Ishikawa (cell line): ENCODE results near the gene CLIC3.

Experiments
- CEBPB ChIP-seq: IDR thresholded peaks from 2 replicates; pipeline ENCODE4 v1.6.1; 2012
- CREB1 ChIP-seq: IDR thresholded peaks from 2 replicates; pipeline ENCODE4 v1.6.1; 2012; ENCODE audit warnings: low read depth
- EGR1 ChIP-seq: IDR thresholded peaks from 2 replicates; pipeline ENCODE4 v1.6.1; 2012
- EP300 ChIP-seq: IDR thresholded peaks from 2 replicates; pipeline ENCODE4 v1.6.1; 2012; ENCODE audit warnings: borderline replicate concordance
- FOXM1 ChIP-seq: IDR thresholded peaks from 2 replicates; pipeline ENCODE4 v1.6.1; 2012; ENCODE audit warnings: low read depth, borderline replicate concordance
- NFIC ChIP-seq: IDR thresholded peaks from 2 replicates; pipeline ENCODE4 v1.6.1; 2012
- RAD21 ChIP-seq: IDR thresholded peaks from 2 replicates; pipeline ENCODE4 v1.6.1; 2012; ENCODE audit warnings: low read depth
- TAF1 ChIP-seq: IDR thresholded peaks from 2 replicates; pipeline ENCODE4 v1.6.1; 2012; ENCODE audit warnings: low read depth, mild to moderate bottlenecking
- TCF12 ChIP-seq: IDR thresholded peaks from 2 replicates; pipeline ENCODE4 v1.6.1; 2012; ENCODE audit warnings: low read depth
- TEAD4 ChIP-seq: IDR thresholded peaks from 2 replicates; pipeline ENCODE4 v1.6.1; 2012
- YY1 ChIP-seq: IDR thresholded peaks from 2 replicates; pipeline ENCODE4 v1.6.1; 2012; ENCODE audit warnings: low read depth
- ZBTB7A ChIP-seq: IDR thresholded peaks from 2 replicates; pipeline ENCODE4 v1.6.1; 2012; ENCODE audit warnings: low read depth
- TF ChIP-seq, protein P1 (sequence below): IDR thresholded peaks from 2 replicates; pipeline ENCODE4 v1.6.1; 2012
- TF ChIP-seq, protein P2 (sequence below): IDR thresholded peaks from 2 replicates; pipeline ENCODE4 v1.6.1; 2012
- TF ChIP-seq, protein P3 (sequence below): IDR thresholded peaks from 2 replicates; pipeline ENCODE4 v1.6.1; 2012; ENCODE audit warnings: low read depth, mild to moderate bottlenecking

CLIC3 gene

DNA sequence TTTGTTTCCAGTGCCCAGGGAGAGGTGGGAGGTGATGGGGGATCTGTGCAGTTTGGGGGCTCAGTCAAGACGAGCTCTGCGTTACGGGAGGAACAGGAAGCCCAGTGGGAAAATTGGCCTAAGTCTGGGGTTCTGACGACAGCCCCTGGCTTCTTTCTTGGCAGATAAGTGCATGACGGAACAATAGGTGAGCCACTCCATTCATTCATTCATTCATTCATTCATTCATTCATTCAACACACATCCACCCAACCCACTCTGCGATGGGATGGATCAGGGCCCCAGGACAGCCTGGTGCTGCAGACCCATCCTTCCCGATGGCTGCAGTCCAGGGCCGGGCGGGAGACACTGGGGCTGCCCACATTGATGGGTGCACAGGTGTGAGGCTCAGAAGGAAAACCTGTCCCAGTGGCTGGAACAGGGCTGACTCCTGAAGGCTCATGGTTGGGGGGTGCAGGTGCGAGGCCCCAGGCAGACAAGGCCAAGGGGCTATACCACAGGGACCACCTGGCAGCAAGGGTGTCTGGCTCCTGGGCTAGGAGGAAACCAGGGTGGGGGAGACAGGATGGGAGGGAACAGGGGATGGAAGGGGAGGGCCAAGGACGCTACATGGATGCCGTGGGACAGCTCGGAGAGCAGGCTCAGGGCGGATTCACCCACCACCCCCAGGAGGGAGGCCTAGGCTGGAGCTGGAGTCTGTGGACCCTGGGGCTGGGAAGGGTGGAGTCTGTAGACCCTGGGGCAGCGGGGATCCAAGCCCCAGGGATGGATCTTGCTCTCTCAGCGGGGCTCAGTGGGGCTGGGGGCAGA is 15.5 kb downstream of the CLIC3 start:
- TF ChIP-seq TCF12: no peak
- TF ChIP-seq EGR1: no peak
- TF ChIP-seq YY1: no peak
- TF ChIP-seq, protein P1, sequence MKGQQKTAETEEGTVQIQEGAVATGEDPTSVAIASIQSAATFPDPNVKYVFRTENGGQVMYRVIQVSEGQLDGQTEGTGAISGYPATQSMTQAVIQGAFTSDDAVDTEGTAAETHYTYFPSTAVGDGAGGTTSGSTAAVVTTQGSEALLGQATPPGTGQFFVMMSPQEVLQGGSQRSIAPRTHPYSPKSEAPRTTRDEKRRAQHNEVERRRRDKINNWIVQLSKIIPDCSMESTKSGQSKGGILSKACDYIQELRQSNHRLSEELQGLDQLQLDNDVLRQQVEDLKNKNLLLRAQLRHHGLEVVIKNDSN: no peak
- TF ChIP-seq, protein P2, sequence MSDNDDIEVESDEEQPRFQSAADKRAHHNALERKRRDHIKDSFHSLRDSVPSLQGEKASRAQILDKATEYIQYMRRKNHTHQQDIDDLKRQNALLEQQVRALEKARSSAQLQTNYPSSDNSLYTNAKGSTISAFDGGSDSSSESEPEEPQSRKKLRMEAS: no peak

DNA sequence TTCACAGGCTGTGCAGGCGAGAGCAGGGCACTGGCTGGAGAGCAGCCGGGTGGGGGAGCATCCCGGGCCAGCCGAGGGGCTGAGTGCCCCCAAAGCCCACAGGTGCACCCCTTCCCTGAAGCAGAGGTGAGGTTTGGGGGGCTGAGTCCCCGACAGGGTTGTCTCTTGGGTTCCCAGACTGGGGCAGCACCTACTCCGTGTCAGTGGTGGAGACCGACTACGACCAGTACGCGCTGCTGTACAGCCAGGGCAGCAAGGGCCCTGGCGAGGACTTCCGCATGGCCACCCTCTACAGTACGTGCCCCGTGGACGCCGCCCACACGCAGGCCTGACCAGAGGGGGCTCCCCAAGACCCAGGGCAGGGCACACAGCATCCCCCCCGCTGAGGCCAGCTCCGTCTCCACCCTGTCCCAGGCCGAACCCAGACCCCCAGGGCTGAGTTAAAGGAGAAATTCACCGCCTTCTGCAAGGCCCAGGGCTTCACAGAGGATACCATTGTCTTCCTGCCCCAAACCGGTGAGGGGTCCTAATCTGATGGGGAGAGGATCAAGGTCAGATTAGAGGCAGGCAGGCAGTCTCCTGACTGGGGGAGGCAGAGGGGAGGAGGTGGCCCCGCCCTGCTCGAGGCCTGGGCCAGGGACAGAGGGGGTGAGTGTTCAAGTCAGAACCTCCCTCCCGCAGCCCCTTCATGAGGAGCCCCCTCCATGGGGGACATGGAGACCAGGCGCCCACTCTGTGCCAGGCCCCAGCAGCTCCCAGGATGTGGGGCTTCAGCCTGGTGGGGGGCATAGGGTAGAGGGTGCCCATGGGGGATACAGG is 16.4 kb downstream of the CLIC3 start:
- TF ChIP-seq ZBTB7A: 0 out of 2 replicates have a peak, but pooled peaks have one; percentile 28
- TF ChIP-seq, protein P1: no peak

DNA sequence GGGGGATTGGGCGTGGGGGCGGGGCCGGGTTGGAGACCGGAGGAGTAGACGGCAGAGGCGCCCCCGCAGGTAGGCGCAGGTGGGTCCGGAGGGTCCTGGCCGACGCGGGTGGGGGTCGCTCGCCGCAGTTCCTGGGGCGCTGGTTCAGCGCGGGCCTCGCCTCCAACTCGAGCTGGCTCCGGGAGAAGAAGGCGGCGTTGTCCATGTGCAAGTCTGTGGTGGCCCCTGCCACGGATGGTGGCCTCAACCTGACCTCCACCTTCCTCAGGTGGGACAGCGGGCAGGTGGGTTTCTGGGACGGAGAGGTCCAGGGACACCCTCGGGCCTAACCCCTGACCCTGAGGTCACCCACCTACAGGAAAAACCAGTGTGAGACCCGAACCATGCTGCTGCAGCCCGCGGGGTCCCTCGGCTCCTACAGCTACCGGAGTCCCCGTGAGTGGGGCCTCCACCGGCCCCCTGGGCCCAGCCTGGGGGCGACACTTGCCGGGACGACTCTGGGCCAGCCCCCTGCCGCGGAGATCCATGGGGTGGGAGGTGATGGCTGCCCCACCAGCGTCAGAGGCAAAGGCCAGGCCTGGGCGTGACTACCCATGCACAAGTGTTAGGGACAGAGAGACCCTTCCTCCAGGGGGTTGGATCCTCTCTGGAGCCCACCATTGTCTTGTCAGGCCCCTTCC is 17.4 kb downstream of the CLIC3 start:
- TF ChIP-seq CEBPB (no peak), EGR1 (peak; percentile 52; the same call in 1 of the 2 replicates), RAD21 (no peak), ZBTB7A (peak; percentile 98)
- TF ChIP-seq, protein P2: no peak

DNA sequence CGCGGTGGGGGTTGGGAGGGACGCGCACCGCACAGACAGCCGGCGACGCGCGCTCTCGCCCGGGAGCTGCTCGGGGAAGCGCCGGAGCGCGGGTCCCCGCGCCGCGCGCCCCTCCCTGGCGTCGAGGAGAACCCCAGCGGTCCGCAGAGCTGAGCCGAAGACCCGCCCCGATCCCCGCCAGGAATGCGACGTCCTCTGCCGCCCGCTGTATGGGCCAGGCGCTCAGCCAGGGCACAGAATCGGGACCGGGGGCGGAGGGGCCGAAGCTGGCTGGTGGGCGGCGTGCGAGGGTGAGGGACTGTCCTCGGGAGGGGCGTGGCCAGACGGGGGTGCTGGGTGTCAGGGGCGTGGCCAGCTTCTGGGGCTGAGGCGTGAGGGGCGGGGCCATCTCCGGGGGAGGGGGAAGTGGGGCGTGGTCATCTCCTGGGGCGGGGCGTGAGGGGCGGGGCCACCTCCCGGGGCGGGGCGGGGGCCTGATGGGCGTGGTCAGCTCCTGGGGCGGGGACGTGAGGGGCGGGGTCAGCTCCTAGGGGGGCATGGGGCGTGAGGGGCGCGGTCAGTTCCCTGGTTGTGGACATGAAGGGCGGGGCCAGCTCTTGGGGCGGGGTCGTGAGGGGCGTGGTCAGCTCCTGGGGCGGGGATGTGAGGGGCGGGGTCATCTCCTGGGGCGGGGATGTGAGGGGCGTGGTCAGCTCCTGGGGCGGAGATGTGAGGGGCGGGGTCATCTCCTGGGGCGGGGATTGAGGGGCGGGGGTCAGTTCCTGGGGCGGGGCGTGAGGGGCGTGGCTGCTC is 18.1 kb downstream of the CLIC3 start:
- TF ChIP-seq CEBPB: no peak
- TF ChIP-seq TEAD4: peak; percentile 58
- 0 out of 2 replicates have a peak, but pooled peaks have one; percentile 20 for TF ChIP-seq TAF1
- TF ChIP-seq EGR1: peak; percentile 85
- TF ChIP-seq, protein P2: peak; percentile 48; the same call in 1 of the 2 replicates
- TF ChIP-seq YY1: no peak
- TF ChIP-seq, protein P3, sequence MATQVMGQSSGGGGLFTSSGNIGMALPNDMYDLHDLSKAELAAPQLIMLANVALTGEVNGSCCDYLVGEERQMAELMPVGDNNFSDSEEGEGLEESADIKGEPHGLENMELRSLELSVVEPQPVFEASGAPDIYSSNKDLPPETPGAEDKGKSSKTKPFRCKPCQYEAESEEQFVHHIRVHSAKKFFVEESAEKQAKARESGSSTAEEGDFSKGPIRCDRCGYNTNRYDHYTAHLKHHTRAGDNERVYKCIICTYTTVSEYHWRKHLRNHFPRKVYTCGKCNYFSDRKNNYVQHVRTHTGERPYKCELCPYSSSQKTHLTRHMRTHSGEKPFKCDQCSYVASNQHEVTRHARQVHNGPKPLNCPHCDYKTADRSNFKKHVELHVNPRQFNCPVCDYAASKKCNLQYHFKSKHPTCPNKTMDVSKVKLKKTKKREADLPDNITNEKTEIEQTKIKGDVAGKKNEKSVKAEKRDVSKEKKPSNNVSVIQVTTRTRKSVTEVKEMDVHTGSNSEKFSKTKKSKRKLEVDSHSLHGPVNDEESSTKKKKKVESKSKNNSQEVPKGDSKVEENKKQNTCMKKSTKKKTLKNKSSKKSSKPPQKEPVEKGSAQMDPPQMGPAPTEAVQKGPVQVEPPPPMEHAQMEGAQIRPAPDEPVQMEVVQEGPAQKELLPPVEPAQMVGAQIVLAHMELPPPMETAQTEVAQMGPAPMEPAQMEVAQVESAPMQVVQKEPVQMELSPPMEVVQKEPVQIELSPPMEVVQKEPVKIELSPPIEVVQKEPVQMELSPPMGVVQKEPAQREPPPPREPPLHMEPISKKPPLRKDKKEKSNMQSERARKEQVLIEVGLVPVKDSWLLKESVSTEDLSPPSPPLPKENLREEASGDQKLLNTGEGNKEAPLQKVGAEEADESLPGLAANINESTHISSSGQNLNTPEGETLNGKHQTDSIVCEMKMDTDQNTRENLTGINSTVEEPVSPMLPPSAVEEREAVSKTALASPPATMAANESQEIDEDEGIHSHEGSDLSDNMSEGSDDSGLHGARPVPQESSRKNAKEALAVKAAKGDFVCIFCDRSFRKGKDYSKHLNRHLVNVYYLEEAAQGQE: no peak
- TF ChIP-seq, protein P1: no peak
- TF ChIP-seq ZBTB7A: peak; percentile 86
- no peak for TF ChIP-seq FOXM1
- no peak for TF ChIP-seq TCF12
- no peak for TF ChIP-seq NFIC
- no peak for TF ChIP-seq CREB1
- TF ChIP-seq EP300: no peak
- TF ChIP-seq RAD21: no peak

DNA sequence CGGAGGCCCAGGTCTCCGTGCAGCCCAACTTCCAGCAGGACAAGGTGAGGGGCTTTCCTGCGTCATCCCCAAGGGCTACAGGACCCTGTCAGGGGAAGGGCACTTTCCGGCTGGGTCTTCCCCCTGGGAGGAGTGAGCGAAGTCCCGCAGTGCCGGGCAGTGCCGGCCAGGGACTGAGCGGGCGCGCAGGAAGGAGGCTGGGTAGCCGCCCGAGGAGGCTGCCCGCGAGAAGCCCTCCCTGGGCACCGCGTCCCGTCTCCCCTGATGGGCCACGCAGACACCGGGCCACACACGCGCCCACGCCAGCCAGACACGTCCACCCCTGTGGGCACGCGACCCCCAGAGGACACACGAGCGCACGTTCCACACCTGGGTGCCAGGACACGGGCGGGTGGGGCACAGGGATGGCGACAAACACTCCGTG is 18.7 kb downstream of the CLIC3 start:
- no peak for TF ChIP-seq CREB1
- TF ChIP-seq TCF12: no peak; the same call in 1 of the 2 replicates
- no peak for TF ChIP-seq FOXM1
- no peak for TF ChIP-seq TAF1
- no peak for TF ChIP-seq EP300
- TF ChIP-seq CEBPB: no peak
- TF ChIP-seq, protein P3: no peak
- TF ChIP-seq, protein P2: no peak
- TF ChIP-seq NFIC: no peak
- TF ChIP-seq, protein P1: no peak
- no peak for TF ChIP-seq TEAD4
- no peak for TF ChIP-seq ZBTB7A
- no peak for TF ChIP-seq RAD21
- TF ChIP-seq EGR1: no peak
- TF ChIP-seq YY1: no peak
